Ovary (tissue), 9 donors: ENCODE data around the gene LRCH4. TPM values are rescaled to one million over a fixed set of nuclear protein-coding genes. Genes with fewer than 3 reads are reported as not detected.

Experiments
- DNase-seq, 5 donors: peaks; one replicate each; pipeline ENCODE4 v3.0.0-alpha.2; 2019 to 2020
- H3K27ac ChIP-seq, 2 donors: fragments of 200-600 bp; one replicate each; pipeline versions ENCODE4 v1.5.1 to v1.8.0; 2019 to 2022
- H3K27me3 ChIP-seq: fragments of 200-600 bp; one replicate; pipeline ENCODE4 v1.8.0; 2022
- H3K36me3 ChIP-seq: fragments of 200-600 bp; sonication (generic); one replicate; pipeline ENCODE4 v1.5.1; 2019
- H3K4me1 ChIP-seq: one replicate; pipeline ENCODE4 v1.8.1; 2013; ENCODE audit warnings: mild to moderate bottlenecking, moderate library complexity; ENCODE audit not compliant: insufficient read depth
- H3K4me3 ChIP-seq: fragments of 200-600 bp; sonication (generic); one replicate; pipeline ENCODE4 v1.5.1; 2017
- H3K9me3 ChIP-seq, 2 donors: fragments of 200-600 bp in 1 of 2; sonication (generic) in 1 of 2; one replicate each; pipeline versions ENCODE4 v1.5.1 to v1.8.1; 2013 to 2019; ENCODE audit warnings: mild to moderate bottlenecking in 1 of 2, moderate library complexity in 1 of 2
- EP300 ChIP-seq: sonication (generic); formaldehyde crosslinking; IDR thresholded peaks from one replicate; pipeline ENCODE4 v1.6.1; 2017; ENCODE audit warnings: antibody characterized with exemption
- POLR2A ChIP-seq: fragments of 450-650 bp; IDR thresholded peaks from one replicate; pipeline ENCODE4 v1.6.1; 2017; ENCODE audit warnings: antibody characterized with exemption, mild to moderate bottlenecking, moderate library complexity
- WGBS, 3 donors: extraction: QIAGEN DNeasy Blood & Tissue Kit in 1 of 3; methylation state at CpG; one replicate each; pipeline versions ENCODE4 v1.1.5 to v1.1.7; 2013 to 2017; 5-methylcytosine and 5-hydroxymethylcytosine counted together
- intact Hi-C, 4 donors: fragments of 100-400 bp; cut with DNase I; formaldehyde crosslinking; loops; one replicate each; pipeline versions ENCODE4 v1.11.0 to v1.15.1; 2022 to 2023
- polyA plus RNA-seq, 2 donors: library from polyadenylated mRNA; stranded (reverse); fragments of 200-250 nt in 1 of 2; fragments of 350-450 nt in 1 of 2; fragmentation: Illumina TruSeq in 1 of 2; extraction: RNeasy Lipid Tissue Mini Kit (QIAGEN cat#74804) in 1 of 2; gene quantifications; one replicate each; pipeline ENCODE4 v1.2.3, GENCODE V29; 2013 to 2014
- total RNA-seq, 7 donors: library from RNA; depleted of rRNA in 2 of 7; stranded (reverse); fragments of >200 nt in 2 of 7; fragmentation: NEBNext Ultra II Directional in 3 of 7; extraction: Animal tissue kit (Norgen Biotek cat#: 25700) in 3 of 7; gene quantifications; one replicate each; pipeline versions ENCODE4 v1.1.0 to v1.2.4, GENCODE V29; 2016 to 2023
- TF ChIP-seq, protein P1 (sequence below), 3 donors: fragments of 450-650 bp in 2 of 3; fragments of 200-600 bp in 1 of 3; IDR thresholded peaks; one replicate each; pipeline versions ENCODE4 v1.5.1 to v1.8.0; 2016 to 2022; ENCODE audit warnings: antibody characterized with exemption in 3 of 3, mild to moderate bottlenecking in 1 of 3
- donor health status: DM: no; HTN: no; CAD: no; lungs with moderate emphysema.
- donor health status: DM: no; HTN: no; CAD: no.
- donor health status: Bipolar disorder and iron deficiency.
- donor health status: DM: yes; HTN: yes; CAD: no.
- donor health status: DM: no; HTN: no; CAD: no.
- donor health status: DM: yes; HTN: yes; CAD: no.

The LRCH4 gene
- total and polyA plus RNA-seq, 9 donors, result 3.5 to 133 (median 79.2) TPM

DNA sequence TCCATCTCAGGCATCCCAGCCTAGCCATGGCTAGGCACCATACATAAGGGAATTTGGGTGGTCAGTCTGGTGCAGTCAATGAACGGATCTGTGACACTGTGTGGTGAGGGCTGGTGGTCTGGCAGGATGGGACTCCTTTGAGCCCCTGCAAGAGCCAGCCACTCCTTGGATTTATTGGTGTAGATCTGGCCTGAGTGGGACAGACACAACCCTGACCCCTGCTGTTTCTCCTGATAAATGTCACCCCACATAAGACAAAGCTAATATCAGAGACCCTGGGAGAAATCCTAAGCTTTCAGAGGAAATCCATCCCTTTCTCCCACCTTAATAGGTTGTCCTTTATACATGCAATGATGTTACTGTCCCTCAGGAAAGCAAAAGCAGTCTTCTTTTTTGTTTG lies 2.5 kb upstream of the LRCH4 start:
- 75 to 94% (median 85%) methylated on average over 1 of the region's 1 CpG for WGBS, 3 donors
- H3K27ac ChIP-seq, result no peak overlapping the region
- no peaks in the 10 kb centered on the region for H3K27me3 ChIP-seq
- TF ChIP-seq POLR2A (no peak), EP300 (no peak)
- TF ChIP-seq, protein P1, sequence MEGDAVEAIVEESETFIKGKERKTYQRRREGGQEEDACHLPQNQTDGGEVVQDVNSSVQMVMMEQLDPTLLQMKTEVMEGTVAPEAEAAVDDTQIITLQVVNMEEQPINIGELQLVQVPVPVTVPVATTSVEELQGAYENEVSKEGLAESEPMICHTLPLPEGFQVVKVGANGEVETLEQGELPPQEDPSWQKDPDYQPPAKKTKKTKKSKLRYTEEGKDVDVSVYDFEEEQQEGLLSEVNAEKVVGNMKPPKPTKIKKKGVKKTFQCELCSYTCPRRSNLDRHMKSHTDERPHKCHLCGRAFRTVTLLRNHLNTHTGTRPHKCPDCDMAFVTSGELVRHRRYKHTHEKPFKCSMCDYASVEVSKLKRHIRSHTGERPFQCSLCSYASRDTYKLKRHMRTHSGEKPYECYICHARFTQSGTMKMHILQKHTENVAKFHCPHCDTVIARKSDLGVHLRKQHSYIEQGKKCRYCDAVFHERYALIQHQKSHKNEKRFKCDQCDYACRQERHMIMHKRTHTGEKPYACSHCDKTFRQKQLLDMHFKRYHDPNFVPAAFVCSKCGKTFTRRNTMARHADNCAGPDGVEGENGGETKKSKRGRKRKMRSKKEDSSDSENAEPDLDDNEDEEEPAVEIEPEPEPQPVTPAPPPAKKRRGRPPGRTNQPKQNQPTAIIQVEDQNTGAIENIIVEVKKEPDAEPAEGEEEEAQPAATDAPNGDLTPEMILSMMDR (IDR thresholded peaks at IDR 0.05), result no peak
- DNase-seq, result no peak
- H3K9me3 ChIP-seq, result no peaks in the 10 kb centered on the region
- H3K36me3 ChIP-seq, result no peaks in the 10 kb centered on the region
- intact Hi-C loops, result loop anchor here in 1 of 4 donors (10.0 kb wide), 1 partner anchor 266 kb away; the partner anchor contains the start of gene SLC12A9
- H3K4me1 ChIP-seq, result peaks cover 9% of the 10 kb centered on the region
- no peak overlapping the region for H3K4me3 ChIP-seq

DNA sequence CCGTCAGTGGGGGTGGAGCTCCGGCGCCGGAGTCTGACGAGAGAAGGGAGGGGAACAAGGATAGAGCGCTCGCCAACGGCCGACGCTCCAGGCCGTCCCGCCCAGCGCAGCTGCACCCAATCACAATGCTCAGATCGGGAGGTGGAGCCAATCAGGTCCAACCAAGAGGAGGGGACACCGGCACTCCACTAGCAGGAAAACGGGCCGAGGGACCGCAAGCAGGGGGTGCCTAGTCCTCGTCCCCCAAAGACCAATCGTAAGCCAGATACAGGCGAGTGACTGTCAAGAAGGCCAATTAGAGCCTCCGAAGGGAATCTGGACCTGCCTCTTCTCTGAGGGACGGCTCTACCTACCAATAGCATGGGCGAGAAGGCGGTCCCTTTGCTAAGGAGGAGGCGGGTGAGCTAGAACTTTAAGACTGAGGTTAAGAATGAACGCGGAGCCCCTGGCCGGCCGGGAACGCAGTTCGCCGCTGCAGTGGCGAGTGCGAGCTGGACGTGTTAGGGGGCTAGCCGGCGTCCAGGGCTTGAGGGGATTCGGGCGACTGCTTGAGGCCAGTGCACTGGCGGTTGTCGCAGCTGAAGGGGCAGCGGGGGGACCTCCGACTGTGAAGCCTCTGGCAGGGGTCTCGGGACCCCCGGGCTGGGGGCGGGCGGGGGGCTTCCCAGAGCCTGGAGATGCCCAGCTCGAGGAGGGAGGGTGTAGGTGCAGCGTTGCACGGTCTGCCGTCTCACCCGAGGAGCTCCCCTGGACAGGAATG lies 517 bp upstream of the LRCH4 start, which contains the start of gene FBXO24:
FBXO24 (plus strand) TSS at position 63 of the 760 bp plus-strand sequence; CDS start at position 361, 298 bp downstream.
- Histone ChIP-seq H3K4me1 (peaks cover 14% of the 10 kb centered on the region), H3K36me3 (no peaks in the 10 kb centered on the region), H3K27me3 (no peaks in the 10 kb centered on the region), H3K4me3 (peak within 1 kb of the TSS; percentile 83), H3K27ac (peak within 1 kb of the TSS; percentile 65 to 86), H3K9me3 (no peaks in the 10 kb centered on the region)
- 0% methylated on average over 47 to 53 of the region's 53 CpGs for WGBS, 3 donors
- intact Hi-C loops, result loop anchor here in 2 of 4 donors (2.0 to 10.0 kb wide), 3 partner anchors 18 to 268 kb away; partner anchors contain the start of genes MOSPD3 (in 1 of the 2) and SLC12A9 (in 1 of the 2)
- TF ChIP-seq POLR2A (no peak), EP300 (no peak)
- TF ChIP-seq, protein P1 (IDR thresholded peaks at IDR 0.05), result no peak
- DNase-seq, result peak; percentile 99 to 100 (median 99)

DNA sequence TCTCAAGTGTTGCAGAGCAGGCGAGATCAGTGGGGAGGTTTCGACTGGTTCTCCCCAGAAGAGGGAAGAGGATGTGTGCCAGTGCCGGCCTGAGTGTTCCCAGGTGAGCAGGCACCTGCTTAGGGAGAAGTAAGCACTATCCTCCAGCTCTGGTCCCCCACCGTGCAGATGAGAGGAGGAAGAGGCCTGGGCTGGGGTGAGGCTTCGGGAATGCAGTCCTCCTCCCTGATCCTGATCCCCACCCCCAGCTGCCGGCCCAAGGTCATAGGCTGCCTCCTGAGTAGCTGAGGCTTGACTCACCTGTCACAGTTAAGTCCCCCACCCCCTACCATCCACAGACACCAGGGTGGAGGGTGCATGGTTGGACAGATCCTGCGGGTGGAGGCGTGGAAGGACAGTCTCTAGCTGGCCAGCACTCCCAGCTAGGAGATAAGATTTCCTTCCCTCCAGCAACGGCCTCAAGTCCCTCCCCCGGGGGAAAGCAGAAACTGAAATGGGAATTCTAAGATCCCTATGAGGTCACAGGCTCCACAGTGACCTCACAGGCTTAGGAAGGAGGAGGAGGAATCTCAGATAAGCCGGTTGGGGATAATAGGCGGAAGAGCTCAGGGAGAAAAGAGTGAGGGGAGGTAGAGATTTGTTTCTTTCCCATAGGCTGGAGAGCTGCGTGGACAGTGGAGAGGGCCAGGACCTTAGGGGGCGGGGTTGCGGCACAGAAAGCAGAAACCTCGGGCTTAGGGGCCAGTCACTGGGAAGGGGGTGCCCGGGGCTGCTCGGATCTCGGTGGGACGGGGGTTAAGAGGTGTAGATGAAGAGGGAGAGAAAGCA lies 1.0 kb downstream of the LRCH4 start:
- H3K27me3 ChIP-seq, result no peaks in the 10 kb centered on the region
- 2 to 4% (median 3%) methylated on average over 20 of the region's 20 CpGs for WGBS, 3 donors
- DNase-seq, result peak in 4 of 5 donors; percentile 69 to 79 (median 70)
- H3K4me1 ChIP-seq, result peaks cover 14% of the 10 kb centered on the region
- H3K27ac ChIP-seq, result peak overlapping the region; percentile 65 to 86
- intact Hi-C loops, result loop anchor here in 1 of 4 donors (5.0 to 10.0 kb wide), 2 partner anchors 97 to 270 kb away; partner anchors contain the start of gene SLC12A9
- peak overlapping the region; percentile 80 for H3K4me3 ChIP-seq
- H3K9me3 ChIP-seq, result no peaks in the 10 kb centered on the region
- TF ChIP-seq, protein P1 (IDR thresholded peaks at IDR 0.05), result no peak
- no peak for TF ChIP-seq POLR2A
- TF ChIP-seq EP300, result no peak
- no peaks in the 10 kb centered on the region for H3K36me3 ChIP-seq

DNA sequence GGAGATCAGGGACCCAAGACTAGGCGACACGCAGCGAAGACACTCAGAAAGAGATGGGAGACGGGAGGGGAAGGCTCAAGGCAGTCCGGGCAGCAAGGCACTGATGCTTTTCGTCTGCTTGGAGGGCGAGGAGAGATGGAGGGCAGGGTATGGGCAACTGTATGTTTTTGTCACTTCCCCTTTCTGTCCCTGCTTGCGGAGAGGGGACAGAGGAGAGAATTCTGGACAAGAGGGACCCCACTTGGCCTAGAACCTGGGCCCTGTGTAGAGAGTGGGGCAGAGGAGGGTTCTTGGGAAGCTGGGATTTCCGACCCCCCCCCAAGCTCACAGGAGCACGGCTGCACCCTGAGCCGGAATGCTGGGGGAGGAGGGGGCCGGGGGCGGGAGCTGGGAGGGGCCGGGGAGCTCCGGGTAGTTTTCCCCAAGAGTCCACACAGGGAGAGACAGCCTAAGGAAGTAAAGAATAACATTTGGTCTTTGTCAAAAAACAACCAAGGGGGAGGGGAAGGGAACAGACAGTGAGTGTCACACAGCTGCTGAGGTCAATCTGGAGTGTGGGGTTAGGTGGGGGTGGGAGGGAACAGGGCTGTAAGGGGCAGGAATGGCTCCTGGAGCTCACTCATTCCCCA lies 1.8 kb downstream of the LRCH4 start:
- WGBS, 3 donors, result 23 to 29% (median 23%) methylated on average over 15 of the region's 15 CpGs
- Histone ChIP-seq H3K27ac (peak overlapping the region; percentile 62 to 86), H3K36me3 (no peaks in the 10 kb centered on the region), H3K27me3 (no peaks in the 10 kb centered on the region), H3K4me1 (peaks cover 14% of the 10 kb centered on the region), H3K9me3 (no peaks in the 10 kb centered on the region), H3K4me3 (peak overlapping the region; percentile 80)
- DNase-seq, result peak in 3 of 5 donors; percentile 29 to 45 (median 39)
- TF ChIP-seq EP300 (no peak), POLR2A (no peak)
- TF ChIP-seq, protein P1 (IDR thresholded peaks at IDR 0.05), result no peak
- intact Hi-C loops, result loop anchor here in 1 of 4 donors (5.0 to 10.0 kb wide), 2 partner anchors 98 to 271 kb away; partner anchors contain the start of gene SLC12A9
